K562 (cell line): Measurements from ENCODE around the gene HOMEZ. TPM values are rescaled to one million over a fixed set of nuclear protein-coding genes. Genes with fewer than 3 reads are reported as not detected.

Experiments used
- ATAC-seq: fragments of 200-7000 bp; cut with Tn5 transposase; 3 replicates; pipeline ENCODE4 v1.9.1; 2020; ENCODE audit warnings: moderate library complexity
- BruUV-seq: library from RNA; stranded (reverse); fragments of 400-500 nt; replicated peaks from 2 replicates; lab custom pipeline; 2021; lab: Mats Ljungman, UMichigan
- CTCF ChIA-PET: fragments of 300-600 bp; formaldehyde crosslinking; extraction: SDS; loops from one replicate; lab custom pipeline; 2021; ENCODE audit warnings: low intra/inter-chr PET ratio; lab: Yijun Ruan, JAX
- POLR2A ChIA-PET: fragments of 300-600, 350-650 bp; sonication (Branson Sonifier 250); formaldehyde crosslinking; extraction: SDS; loops from one replicate; lab custom pipeline; 2021; ENCODE audit warnings: antibody characterized with exemption, inconsistent platforms; lab: Yijun Ruan, JAX
- DNase-seq, 4 experiments: peaks; one replicate each; pipeline versions ENCODE4 v3.0.0 to v3.0.0-alpha.2; 2011 to 2018; ENCODE audit warnings: low spot score in 3 of 4, mixed read lengths in 3 of 4; ENCODE audit errors: extremely low read depth in 1 of 4
- FAIRE-seq: peaks from 2 replicates; lab custom pipeline; 2011; peaks lifted over from hg19 to GRCh38; lab: Jason Lieb, UNC
- H2AFZ ChIP-seq: 2 replicates; pipeline ENCODE4 v1.6.0; 2011; ENCODE audit warnings: low read depth, low read length, control low read depth, inconsistent platforms
- H3K27ac ChIP-seq: fragments of 200-600 bp; 3 replicates; pipeline ENCODE4 v1.8.0; 2011; ENCODE audit warnings: low read depth, mild to moderate bottlenecking, control low read depth, inconsistent platforms, low read length, moderate library complexity, mixed read lengths; ENCODE audit errors: extremely low read depth
- H3K27me3 ChIP-seq, 2 experiments: fragments of 300-600 bp in 1 of 2; 2 replicates in 1 of 2; 3 replicates in 1 of 2; pipeline versions ENCODE4 v1.6.0 to v1.8.0; 2011; ENCODE audit warnings: inconsistent platforms in 2 of 2, low read length in 2 of 2, mild to moderate bottlenecking in 1 of 2, mixed read lengths in 1 of 2, moderate library complexity in 1 of 2; ENCODE audit not compliant: control insufficient read depth in 2 of 2, insufficient read depth in 2 of 2
- H3K36me3 ChIP-seq: fragments of 300-600 bp; 3 replicates; pipeline ENCODE4 v1.8.0; 2011; ENCODE audit warnings: mild to moderate bottlenecking, low read length, inconsistent platforms; ENCODE audit not compliant: control insufficient read depth, insufficient read depth
- H3K4me1 ChIP-seq, 2 experiments: fragments of 200-600 bp in 1 of 2; replicated peaks in 1 of 2; 2 replicates in 1 of 2; 3 replicates in 1 of 2; pipeline versions ENCODE4 v1.5.1 to v1.8.0; 2011; ENCODE audit warnings: inconsistent platforms in 2 of 2, low read length in 2 of 2, mild to moderate bottlenecking in 1 of 2, mixed read lengths in 1 of 2, moderate library complexity in 1 of 2; ENCODE audit not compliant: control insufficient read depth in 2 of 2, insufficient read depth in 2 of 2
- H3K4me2 ChIP-seq: 2 replicates; pipeline ENCODE4 v1.6.1; 2011; ENCODE audit warnings: low read length, control low read depth, inconsistent platforms, mixed read lengths; ENCODE audit not compliant: insufficient read depth
- H3K4me3 ChIP-seq: fragments of 200-600 bp; sonication (generic), shearing (Covaris generic); 2 replicates; pipeline ENCODE4 v1.5.1; 2016; ENCODE audit warnings: control low read depth, inconsistent platforms
- H3K79me2 ChIP-seq: fragments of 200-600 bp; 3 replicates; pipeline ENCODE4 v1.8.0; 2011; ENCODE audit warnings: low read length, inconsistent platforms; ENCODE audit not compliant: control insufficient read depth, insufficient read depth
- H3K9ac ChIP-seq, 2 experiments: 2 replicates each; pipeline versions ENCODE4 v1.6.0 to v1.6.1; 2011; ENCODE audit warnings: low read depth in 2 of 2, low read length in 2 of 2, control low read depth in 1 of 2, inconsistent platforms in 1 of 2, mild to moderate bottlenecking in 1 of 2, mixed read lengths in 1 of 2; ENCODE audit not compliant: insufficient read depth in 1 of 2
- H3K9me1 ChIP-seq: one replicate; pipeline ENCODE4 v1.6.0; 2011; ENCODE audit warnings: inconsistent platforms, mild to moderate bottlenecking, low read length, moderate library complexity; ENCODE audit not compliant: control insufficient read depth, insufficient read depth
- H3K9me3 ChIP-seq: replicated peaks from 2 replicates; pipeline ENCODE4 v1.5.1; 2011; ENCODE audit warnings: low read depth, low read length, inconsistent platforms; ENCODE audit not compliant: control insufficient read depth, insufficient read depth
- H4K20me1 ChIP-seq: replicated peaks from 2 replicates; pipeline ENCODE4 v1.6.1; 2011; ENCODE audit warnings: low read length, inconsistent platforms, mixed read lengths; ENCODE audit not compliant: control insufficient read depth, insufficient read depth
- BACH1 ChIP-seq: fragments of 200-800 bp; sonication (Bioruptor generic); IDR thresholded peaks from 2 replicates; pipeline ENCODE4 v1.6.1; 2016; ENCODE audit warnings: missing genetic modification characterization, missing compliant biosample characterization
- BRD9 ChIP-seq: fragments of 450-650 bp; IDR thresholded peaks from 2 replicates; pipeline ENCODE4 v1.6.1; 2018; ENCODE audit warnings: low read depth; ENCODE audit not compliant: partially characterized antibody
- DACH1 ChIP-seq: fragments of 450-650 bp; IDR thresholded peaks from 2 replicates; pipeline ENCODE4 v1.6.1; 2018; ENCODE audit not compliant: partially characterized antibody
- HMG20A ChIP-seq: fragments of 450-650 bp; formaldehyde crosslinking; conservative IDR thresholded peaks from 2 replicates; pipeline ENCODE4 v1.4.0; 2020; ENCODE audit warnings: mild to moderate bottlenecking, mixed read lengths
- LEF1 ChIP-seq: fragments of 450-650 bp; IDR thresholded peaks from 2 replicates; pipeline ENCODE4 v1.6.1; 2016; ENCODE audit warnings: mild to moderate bottlenecking
- NFE2 ChIP-seq: IDR thresholded peaks from 2 replicates; pipeline ENCODE4 v1.6.1; 2014; ENCODE audit warnings: antibody characterized with exemption, low read depth
- POLR3G ChIP-seq: IDR thresholded peaks from 2 replicates; pipeline ENCODE4 v1.6.1; 2011; ENCODE audit not compliant: insufficient read length, insufficient replicate concordance; ENCODE audit errors: extremely low read depth
- RFX1 ChIP-seq: fragments of 450-650 bp; IDR thresholded peaks from 2 replicates; pipeline ENCODE4 v1.6.1; 2016; ENCODE audit warnings: mild to moderate bottlenecking, moderate library complexity
- SRF ChIP-seq, 2 experiments: fragments of 250-450, 450-650 bp in 1 of 2; sonication (Bioruptor Pico) in 1 of 2; sonication (generic) in 1 of 2; formaldehyde crosslinking; IDR thresholded peaks; 2 replicates each; pipeline versions ENCODE4 v1.5.0 to v1.5.1; 2020 to 2022; ENCODE audit warnings: mild to moderate bottlenecking in 1 of 2, missing genetic modification reagents in 1 of 2
- TEAD4 ChIP-seq, 2 experiments: sonication (generic) in 1 of 2; formaldehyde crosslinking in 1 of 2; IDR thresholded peaks; 2 replicates each; pipeline versions ENCODE4 v1.6.1 to v1.8.0; 2012 to 2022; ENCODE audit warnings: borderline replicate concordance in 1 of 2, inconsistent platforms in 1 of 2, low read length in 1 of 2, mild to moderate bottlenecking in 1 of 2, missing genetic modification reagents in 1 of 2
- U2AF2 ChIP-seq: fragments of 200-400 bp; formaldehyde crosslinking; optimal IDR thresholded peaks from 2 replicates; pipeline ENCODE3; 2017; ENCODE audit warnings: low read depth, mild to moderate bottlenecking, low read length
- ZNF12 ChIP-seq: sonication (generic); formaldehyde crosslinking; IDR thresholded peaks from 2 replicates; pipeline ENCODE4 v1.4.0; 2020; ENCODE audit warnings: mild to moderate bottlenecking, missing genetic modification reagents
- WGBS: fragments of 100-300 bp; shearing (Covaris generic); methylation state at CpG from one replicate; pipeline ENCODE4 v1.1.6; 2016; ENCODE audit warnings: low coverage, mixed read lengths; ENCODE audit not compliant: insufficient coverage; ENCODE audit errors: missing lambda C conversion rate; 5-methylcytosine and 5-hydroxymethylcytosine counted together
- in situ Hi-C: fragments of 300-500 bp; cut with MboI; formaldehyde crosslinking; loops from 4 replicates; pipeline ENCODE4 v1.15.0; 2018; ENCODE audit warnings: inconsistent platforms, mixed read lengths
- intact Hi-C: fragments of 100-400 bp; cut with micrococcal nuclease; formaldehyde crosslinking; loops from 2 replicates; pipeline ENCODE4 v1.14.2; 2022
- polyA plus RNA-seq, 8 experiments: library from polyadenylated mRNA; depleted of rRNA in 4 of 8; stranded (reverse) in 5 of 8; unstranded in 3 of 8; fragments of >200 nt; fragmentation: Nextera tagmentation in 2 of 8; fragmentation: Illumina TruSeq in 1 of 8; extraction: Ambion mirVana in 2 of 8; extraction: Trizol in 1 of 8; gene quantifications; 2 replicates each; pipeline versions ENCODE4 v1.2.1 to v1.2.3, GENCODE V29; 2011 to 2014; ENCODE audit warnings: inconsistent platforms in 1 of 8, missing spikeins in 1 of 8
- total RNA-seq, 7 experiments: library from RNA; depleted of rRNA in 6 of 7; stranded (reverse); fragments of >200 nt in 6 of 7; fragmentation: Illumina TruSeq in 2 of 7; extraction: Trizol in 2 of 7; gene quantifications; 2 replicates each; pipeline versions ENCODE4 v1.2.1 to v1.2.3, GENCODE V29; 2011 to 2021; ENCODE audit warnings: low replicate concordance in 1 of 7

HOMEZ gene
- total and polyA plus RNA-seq, 9 of the 15 experiments (the other 6 are each of a cell fraction or from before 2014, with no cell fraction given) = 3.0 to 30.2 (median 16.9) TPM

DNA sequence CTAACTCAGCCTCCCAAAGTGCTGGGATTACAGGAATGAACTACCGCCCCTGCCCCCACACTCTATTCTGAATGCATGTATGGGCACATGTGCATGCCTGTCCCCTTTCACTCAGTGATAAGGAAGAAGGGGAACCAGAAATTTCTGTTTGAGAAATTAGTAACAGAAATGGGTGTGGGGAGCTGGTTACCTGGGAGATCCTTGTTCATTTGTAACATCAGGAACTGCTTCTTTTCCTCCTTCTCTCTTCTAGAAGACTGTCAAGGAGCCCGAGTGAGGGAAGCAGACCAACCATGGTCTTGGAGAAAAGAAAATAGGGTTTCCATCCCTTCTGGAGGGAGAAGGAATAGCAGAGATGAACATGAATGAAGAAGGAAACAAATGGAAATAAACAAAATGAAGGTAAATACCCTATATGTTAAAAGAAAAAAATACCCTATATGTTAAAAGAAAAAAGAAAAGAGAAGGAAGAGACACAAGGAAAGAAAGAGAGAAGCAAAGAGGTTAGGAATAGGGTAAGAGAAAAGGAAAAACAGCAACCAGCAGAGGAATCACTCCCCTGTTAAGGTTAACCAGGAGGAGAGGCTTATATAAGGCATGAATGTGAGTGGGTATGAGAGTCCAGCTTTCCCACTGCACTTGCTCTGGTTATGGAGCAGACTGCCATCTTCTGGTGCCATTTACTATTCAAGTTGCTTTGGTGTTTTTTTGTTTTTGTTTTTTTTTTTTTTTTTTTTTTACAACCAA is 13.5 kb upstream of the HOMEZ start (continued):
- TF ChIP-seq SRF (CRISPR knock-in tag; IDR thresholded peaks at IDR 0.05) = no peak
- no peak for TF ChIP-seq RFX1
- no peak for TF ChIP-seq HMG20A (CRISPR knock-in tag)
- no peak for TF ChIP-seq BACH1
- TF ChIP-seq POLR3G = no peak
- TF ChIP-seq DACH1 = no peak
- TF ChIP-seq BRD9 = peak; percentile 58
- TF ChIP-seq, all 486 proteins: peak for 17

DNA sequence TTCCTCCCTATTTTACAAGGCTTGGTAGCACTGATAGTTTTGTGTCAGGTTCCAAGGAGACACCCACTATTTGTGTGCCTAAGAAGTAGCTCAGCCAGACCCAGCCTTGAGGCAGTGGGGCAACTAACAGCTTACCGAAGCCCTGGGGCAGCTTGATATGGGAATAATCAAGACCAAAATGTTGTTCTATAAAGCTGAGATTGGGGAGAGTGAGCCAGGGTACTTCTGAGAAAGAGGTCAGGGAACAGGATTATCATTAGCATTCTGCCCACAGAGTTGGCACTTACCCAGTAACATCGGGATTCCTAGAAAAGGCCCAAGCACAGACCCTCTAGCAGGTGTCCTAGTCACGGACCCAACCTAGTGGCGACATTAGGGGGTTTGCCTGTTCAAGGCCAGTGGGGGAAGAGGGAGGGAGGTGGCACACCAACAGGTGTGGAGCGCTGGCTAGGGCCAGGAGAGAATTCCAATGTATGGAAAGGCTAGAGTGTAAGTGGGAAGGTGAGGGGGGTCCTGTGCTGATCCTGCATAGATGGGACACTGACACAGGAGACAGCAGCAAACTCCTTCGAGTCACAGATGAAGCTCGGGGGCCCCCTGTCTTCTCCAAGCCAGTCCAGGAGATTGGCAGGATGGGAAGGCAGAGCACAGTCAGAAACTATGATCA is 11.8 kb upstream of the HOMEZ start:
- peaks cover 22 to 25% of the 10 kb centered on the region in 2 experiments for H3K4me1 ChIP-seq
- FAIRE-seq = no peak
- ChIA-PET POLR2A (interaction anchor here (0.6 to 1.4 kb wide), 3 partner anchors 11 to 203 kb away, joined by 3 to 4 read pairs (median 4); partner anchors contain the start of genes ACIN1 and C14orf119), CTCF (interaction anchor here (3.3 to 5.9 kb wide), 2 partner anchors 32 to 177 kb away, joined by 14 to 58 read pairs; no protein-coding TSS in a partner anchor)
- H3K9me3 ChIP-seq = no peaks in the 10 kb centered on the region
- in situ Hi-C loops (no loop called here), intact Hi-C loops (no loop called here)
- H3K4me2 ChIP-seq = no peak overlapping the region
- H3K27me3 ChIP-seq = no peaks in the 10 kb centered on the region
- H2AFZ ChIP-seq = no peak overlapping the region
- WGBS = 85% methylated on average over 5 of the region's 7 CpGs
- no peak for ATAC-seq
- TF ChIP-seq LEF1 (no peak), U2AF2 (no peak), ZNF12 (no peak), NFE2 (no peak), TEAD4 (IDR thresholded peaks at IDR 0.05; ENCODE audit: low read length) (no peak), TEAD4 (CRISPR knock-in tag; IDR thresholded peaks at IDR 0.05; ENCODE audit: borderline replicate concordance) (no peak)
- peaks cover 16% of the 10 kb centered on the region for H3K79me2 ChIP-seq
- H3K9ac ChIP-seq = 0 out of 4 replicates have a peak overlapping the region, but pooled peaks of 1 of the 2 experiments have one; percentile 49
- H3K9me1 ChIP-seq = no peaks in the 10 kb centered on the region
- no peak overlapping the region for H3K27ac ChIP-seq
- DNase-seq = no peak
- H3K4me3 ChIP-seq = no peak overlapping the region
- peaks cover 23% of the 10 kb centered on the region; the same call in 2 of the 3 replicates for H3K36me3 ChIP-seq
- no TSS peak for BruUV-seq
- no peaks in the 10 kb centered on the region for H4K20me1 ChIP-seq
